Measurements from ENCODE around the gene SERPINA1. TPM values are rescaled to one million over a fixed set of nuclear protein-coding genes. Genes with fewer than 3 reads are reported as not detected.

Gene SERPINA1
- total RNA-seq, 1 experiment from 2014 or later, result not detected

GRCh38 chr14:94382099-94382715 lies 6.2 kb downstream of the SERPINA1 start:
- no peak for DNase-seq
- H3K36me3 ChIP-seq (replicated peaks; ENCODE audit: control insufficient read depth, insufficient read depth, low read length), result no peaks in the 10 kb centered on the region
- no peak overlapping the region for H3K4me3 ChIP-seq (ENCODE audit: insufficient read depth, low read depth, low read length)
- no peaks in the 10 kb centered on the region for H3K27me3 ChIP-seq (ENCODE audit: control insufficient read depth, insufficient read depth, low read length)

- Histone ChIP-seq H3K27me3 (ENCODE audit: control insufficient read depth, insufficient read depth, low read length) (no peaks in the 10 kb centered on the region), H3K4me3 (ENCODE audit: insufficient read depth, low read depth, low read length) (no peak overlapping the region), H3K36me3 (replicated peaks; ENCODE audit: control insufficient read depth, insufficient read depth, low read length) (no peaks in the 10 kb centered on the region)
- DNase-seq, result peak; percentile 25
These were observed 7.0 kb downstream of the SERPINA1 start for GRCh38 chr14:94381149-94382030.

- H3K36me3 ChIP-seq (replicated peaks; ENCODE audit: control insufficient read depth, insufficient read depth, low read length), result no peaks in the 10 kb centered on the region
- no peaks in the 10 kb centered on the region for H3K27me3 ChIP-seq (ENCODE audit: control insufficient read depth, insufficient read depth, low read length)
- no peak overlapping the region for H3K4me3 ChIP-seq (ENCODE audit: insufficient read depth, low read depth, low read length)
- DNase-seq, result no peak
These were observed 7.9 kb downstream of the SERPINA1 start for GRCh38 chr14:94380225-94381148.

- Histone ChIP-seq H3K36me3 (replicated peaks; ENCODE audit: control insufficient read depth, insufficient read depth, low read length) (no peaks in the 10 kb centered on the region), H3K4me3 (ENCODE audit: insufficient read depth, low read depth, low read length) (no peak overlapping the region), H3K27me3 (ENCODE audit: control insufficient read depth, insufficient read depth, low read length) (no peaks in the 10 kb centered on the region)
- DNase-seq, result peak; percentile 10
These were observed 8.8 kb downstream of the SERPINA1 start for GRCh38 chr14:94379291-94380224.

- no peaks in the 10 kb centered on the region for H3K27me3 ChIP-seq (ENCODE audit: control insufficient read depth, insufficient read depth, low read length)
- peak; percentile 8 for DNase-seq
- H3K4me3 ChIP-seq (ENCODE audit: insufficient read depth, low read depth, low read length), result no peak overlapping the region
- H3K36me3 ChIP-seq (replicated peaks; ENCODE audit: control insufficient read depth, insufficient read depth, low read length), result no peaks in the 10 kb centered on the region
These were observed 9.7 kb downstream of the SERPINA1 start for GRCh38 chr14:94378527-94379290.

- Histone ChIP-seq H3K4me3 (ENCODE audit: insufficient read depth, low read depth, low read length) (no peak overlapping the region), H3K27me3 (ENCODE audit: control insufficient read depth, insufficient read depth, low read length) (no peaks in the 10 kb centered on the region), H3K36me3 (replicated peaks; ENCODE audit: control insufficient read depth, insufficient read depth, low read length) (no peaks in the 10 kb centered on the region)
- DNase-seq, result peak; percentile 11
These were observed 10.4 kb downstream of the SERPINA1 start for GRCh38 chr14:94377866-94378470.

- no peak overlapping the region for H3K4me3 ChIP-seq (ENCODE audit: insufficient read depth, low read depth, low read length)
- H3K27me3 ChIP-seq (ENCODE audit: control insufficient read depth, insufficient read depth, low read length), result no peaks in the 10 kb centered on the region
- peak; percentile 8 for DNase-seq
- H3K36me3 ChIP-seq (replicated peaks; ENCODE audit: control insufficient read depth, insufficient read depth, low read length), result no peaks in the 10 kb centered on the region
These were observed 11.2 kb downstream of the SERPINA1 start for GRCh38 chr14:94376976-94377865.

GRCh38 chr14:94376108-94376975 lies 12.1 kb downstream of the SERPINA1 start:
- Histone ChIP-seq H3K27me3 (ENCODE audit: control insufficient read depth, insufficient read depth, low read length) (no peaks in the 10 kb centered on the region), H3K4me3 (ENCODE audit: insufficient read depth, low read depth, low read length) (no peak overlapping the region), H3K36me3 (replicated peaks; ENCODE audit: control insufficient read depth, insufficient read depth, low read length) (no peaks in the 10 kb centered on the region)
- DNase-seq, result peak; percentile 15

- Histone ChIP-seq H3K36me3 (replicated peaks; ENCODE audit: control insufficient read depth, insufficient read depth, low read length) (no peaks in the 10 kb centered on the region), H3K4me3 (ENCODE audit: insufficient read depth, low read depth, low read length) (no peak overlapping the region), H3K27me3 (ENCODE audit: control insufficient read depth, insufficient read depth, low read length) (no peaks in the 10 kb centered on the region)
- DNase-seq, result peak; percentile 31
These were observed 12.8 kb downstream of the SERPINA1 start for GRCh38 chr14:94375552-94376107.

- DNase-seq, result peak; percentile 7
- Histone ChIP-seq H3K4me3 (ENCODE audit: insufficient read depth, low read depth, low read length) (no peak overlapping the region), H3K36me3 (replicated peaks; ENCODE audit: control insufficient read depth, insufficient read depth, low read length) (no peaks in the 10 kb centered on the region), H3K27me3 (ENCODE audit: control insufficient read depth, insufficient read depth, low read length) (no peaks in the 10 kb centered on the region)
These were observed 13.6 kb downstream of the SERPINA1 start for GRCh38 chr14:94374749-94375260.

- Histone ChIP-seq H3K36me3 (replicated peaks; ENCODE audit: control insufficient read depth, insufficient read depth, low read length) (no peaks in the 10 kb centered on the region), H3K27me3 (ENCODE audit: control insufficient read depth, insufficient read depth, low read length) (no peaks in the 10 kb centered on the region), H3K4me3 (ENCODE audit: insufficient read depth, low read depth, low read length) (no peak overlapping the region)
- DNase-seq, result peak; percentile 19
These were observed 14.3 kb downstream of the SERPINA1 start for GRCh38 chr14:94374116-94374515.
